ENCODE results near the gene PTGDR2.

PTGDR2 gene

DNA sequence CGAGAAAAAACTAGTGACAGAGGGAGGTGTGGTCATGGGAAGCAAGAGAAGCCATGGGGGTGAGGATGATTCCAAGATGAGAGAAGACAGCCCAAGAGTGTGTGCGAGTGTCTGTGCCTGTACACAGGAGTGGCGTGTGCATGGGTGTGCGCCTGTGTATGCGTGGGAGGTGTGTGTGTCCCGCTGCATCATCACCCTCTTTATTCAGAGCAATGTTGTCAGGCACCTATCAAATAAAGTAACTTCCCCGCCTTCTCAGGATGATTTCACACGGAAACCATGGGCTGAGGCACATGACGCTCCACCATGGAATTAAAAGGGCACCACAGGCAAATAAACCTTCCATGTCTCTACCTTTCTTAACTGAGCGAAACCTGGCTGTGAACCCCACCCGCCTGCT lies 46.1 kb downstream of the PTGDR2 start:
- no peak for DNase-seq (ENCODE audit: low spot score)

DNA sequence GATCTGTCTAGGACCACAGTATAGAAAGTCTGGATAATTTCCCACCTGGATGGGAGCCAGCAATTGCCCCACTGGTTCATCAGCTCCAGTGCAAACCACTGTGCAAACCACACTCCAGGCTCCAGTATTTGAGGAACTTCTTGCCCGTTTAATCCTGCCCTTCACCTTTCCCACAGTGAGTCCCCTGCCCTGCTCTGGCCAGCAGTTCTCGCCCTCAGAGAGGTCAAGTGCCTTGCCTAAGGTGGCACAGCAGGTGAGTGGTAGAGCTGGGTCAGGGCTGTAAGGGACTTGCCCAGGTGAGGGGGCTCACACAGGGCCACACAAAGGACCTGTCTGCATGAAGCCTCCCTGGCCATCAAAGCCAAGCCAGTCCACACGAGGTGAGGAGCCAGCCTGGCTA lies 46.5 kb downstream of the PTGDR2 start:
- DNase-seq (ENCODE audit: low spot score) = no peak

DNA sequence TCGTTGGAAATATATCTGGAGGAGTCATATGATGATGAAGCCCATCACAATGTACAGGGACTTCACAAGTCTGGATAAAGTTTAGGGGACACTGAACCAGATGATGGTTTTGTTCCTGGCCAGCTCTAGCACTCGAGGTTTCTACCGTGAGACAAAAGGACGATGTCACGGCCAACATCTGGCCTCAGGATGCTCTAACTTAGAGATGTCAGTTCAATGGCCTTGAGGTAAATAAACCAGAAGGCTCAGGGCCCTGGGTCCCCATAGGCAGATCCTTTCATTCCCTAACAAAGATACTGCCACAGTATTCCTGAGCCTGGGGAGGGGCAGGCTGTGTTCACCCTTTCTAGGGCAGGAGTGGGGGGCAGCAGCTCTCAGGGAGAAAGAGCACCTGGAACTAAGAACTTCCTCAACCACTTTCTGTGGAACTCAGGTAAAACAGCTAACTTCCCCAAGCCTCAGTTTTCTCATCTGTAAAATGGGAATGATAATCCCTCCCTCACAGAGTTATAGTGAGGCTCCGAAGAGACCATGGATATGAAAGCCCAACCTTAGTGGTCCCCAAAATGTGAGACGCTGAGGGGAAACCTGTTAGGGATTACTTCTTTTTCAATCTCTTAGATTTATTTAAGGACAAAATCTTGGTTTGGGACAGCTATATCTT lies 52.3 kb downstream of the PTGDR2 start:
- DNase-seq (ENCODE audit: low spot score) = no peak

DNA sequence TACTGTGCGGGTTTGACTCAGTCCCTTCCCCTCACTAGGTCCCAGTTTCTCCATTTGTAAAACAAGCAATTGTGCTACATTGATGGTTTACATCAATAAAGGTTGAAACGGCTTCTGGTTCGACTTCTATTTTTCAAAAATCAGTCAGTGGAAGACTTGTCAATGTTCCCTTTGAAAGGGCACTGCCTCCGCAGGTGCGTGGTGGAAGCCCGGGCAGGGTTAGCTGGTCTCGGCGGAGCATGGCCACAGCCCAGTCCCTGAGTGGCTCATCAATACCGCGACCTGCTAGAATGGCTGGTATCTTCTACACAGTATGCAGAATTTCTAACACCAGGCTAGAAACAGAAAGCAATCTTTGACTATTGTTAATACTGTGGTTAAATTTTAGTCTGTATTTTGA lies 54.6 kb downstream of the PTGDR2 start:
- no peak for DNase-seq (ENCODE audit: low spot score)
